Natural killer cell (primary cell): ENCODE data around the gene BLM. TPM values are rescaled to one million over a fixed set of nuclear protein-coding genes. Genes with fewer than 3 reads are reported as not detected.

Experiments used
- ATAC-seq, 3 donors: fragments of 150-1000 bp in 2 of 3; fragments of 200-7000 bp in 1 of 3; cut with Tn5 transposase; 1 replicate in 1 of 3; 2 replicates in 2 of 3; pipeline ENCODE4 v1.10.0; 2021; ENCODE audit warnings: mild to moderate bottlenecking in 2 of 3, moderate library complexity in 2 of 3
- DNase-seq, 2 donors: peaks; one replicate each; pipeline versions ENCODE4 v3.0.0 to v3.0.0-alpha.2; 2013 to 2021; ENCODE audit warnings: mixed read lengths in 1 of 2
- H3K27ac ChIP-seq: one replicate; pipeline ENCODE4 v1.5.1; 2013; ENCODE audit warnings: mild to moderate bottlenecking, low read length
- H3K27me3 ChIP-seq: one replicate; pipeline ENCODE4 v1.6.1; 2013; ENCODE audit warnings: low read length; ENCODE audit not compliant: control insufficient read depth, insufficient read depth
- H3K36me3 ChIP-seq: one replicate; pipeline ENCODE4 v1.6.1; 2013; ENCODE audit warnings: low read length; ENCODE audit not compliant: control insufficient read depth, insufficient read depth
- H3K4me1 ChIP-seq: one replicate; pipeline ENCODE4 v1.6.1; 2013; ENCODE audit warnings: low read length; ENCODE audit not compliant: control insufficient read depth, insufficient read depth
- H3K4me3 ChIP-seq: one replicate; pipeline ENCODE4 v1.5.1; 2013; ENCODE audit warnings: low read length
- H3K9me3 ChIP-seq: one replicate; pipeline ENCODE4 v1.6.1; 2013; ENCODE audit warnings: low read length; ENCODE audit not compliant: control insufficient read depth, insufficient read depth
- H3K27ac Mint-ChIP-seq, 2 donors: one replicate each; pipeline ENCODE4 v1.8.0; 2022; ENCODE audit warnings: mild to moderate bottlenecking in 2 of 2, mixed read lengths in 2 of 2, moderate library complexity in 1 of 2
- H3K27me3 Mint-ChIP-seq, 2 donors: one replicate each; pipeline ENCODE4 v1.8.0; 2022; ENCODE audit warnings: low read depth in 2 of 2, mixed read lengths in 2 of 2
- H3K36me3 Mint-ChIP-seq: one replicate; pipeline ENCODE4 v1.8.0; 2022; ENCODE audit warnings: mixed read lengths
- H3K4me1 Mint-ChIP-seq, 2 donors: one replicate each; pipeline ENCODE4 v1.8.0; 2022; ENCODE audit warnings: mixed read lengths in 2 of 2
- H3K4me3 Mint-ChIP-seq: one replicate; pipeline ENCODE4 v1.8.0; 2022; ENCODE audit warnings: mild to moderate bottlenecking, moderate library complexity, mixed read lengths
- H3K9me3 Mint-ChIP-seq, 2 donors: one replicate each; pipeline ENCODE4 v1.8.0; 2022; ENCODE audit warnings: mixed read lengths in 2 of 2
- WGBS: methylation state at CpG from one replicate; pipeline ENCODE4 v1.1.7; 2013; ENCODE audit warnings: missing lambda C conversion rate; ENCODE audit not compliant: insufficient coverage; 5-methylcytosine and 5-hydroxymethylcytosine counted together
- intact Hi-C: fragments of 100-400 bp; cut with micrococcal nuclease; formaldehyde crosslinking; loops from one replicate; pipeline ENCODE4 v1.14.2; 2022
- total RNA-seq, 4 donors: library from RNA; stranded (reverse); fragments of 120-200 nt in 1 of 4; gene quantifications; one replicate each; pipeline versions ENCODE4 v1.2.3 to v1.2.4, GENCODE V29; 2013 to 2022
- TF ChIP-seq, protein P1 (sequence below): fragments of 200-600 bp; IDR thresholded peaks from one replicate; pipeline ENCODE4 v1.8.0; 2022; ENCODE audit warnings: antibody characterized with exemption

BLM gene
- total RNA-seq, 3 donors from 2014 or later (not counting 1 experiment from before 2014, with no cell fraction given) = 9.9 to 15.9 (median 14.1) TPM

DNA sequence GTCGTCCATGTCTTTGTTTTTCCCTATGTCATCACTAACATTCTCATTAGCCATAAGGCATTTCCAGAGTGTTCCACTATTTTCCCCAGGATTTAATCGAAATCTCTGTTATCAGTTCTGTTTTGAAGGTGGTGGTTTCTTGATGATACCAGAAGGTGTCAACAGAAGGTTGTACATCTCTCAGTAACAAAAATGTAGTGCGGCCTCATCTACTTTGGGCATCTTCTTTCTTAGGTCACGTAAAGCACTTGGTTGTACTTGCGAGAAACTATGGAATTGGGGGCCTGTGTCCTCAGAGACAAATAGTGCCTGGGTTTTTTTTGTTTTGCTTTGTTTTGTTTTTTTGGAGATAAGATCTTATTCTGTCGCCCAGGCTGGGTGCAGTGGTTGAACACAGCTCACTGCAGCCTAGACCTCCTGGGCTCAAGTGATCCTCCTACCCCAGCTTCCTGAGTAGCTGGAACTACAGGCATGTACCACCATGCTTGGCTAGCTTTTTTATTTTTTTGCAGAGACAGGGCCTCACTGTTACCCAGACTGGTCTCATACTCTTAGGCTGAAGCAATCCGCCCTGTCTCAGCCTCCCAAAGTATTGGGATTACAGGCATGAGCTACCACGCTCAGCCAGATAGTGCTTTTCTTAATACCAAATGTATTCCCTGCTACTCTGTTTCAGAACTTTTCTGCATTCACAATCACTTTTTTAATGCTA is 90.1 kb downstream of the BLM start:
- intact Hi-C loops = no loop called here
- ATAC-seq (peak in 1 of 3 donors; percentile 34), DNase-seq (no peak)
- Mint-ChIP-seq H3K9me3 (no peaks in the 10 kb centered on the region), H3K27ac (peak overlapping the region; percentile 12 to 15), H3K36me3 (no peaks in the 10 kb centered on the region), H3K4me3 (no peak overlapping the region), H3K27me3 (no peaks in the 10 kb centered on the region), H3K4me1 (peaks cover 14 to 27% of the 10 kb centered on the region in 2 donors)
- 69% methylated on average over 8 of the region's 8 CpGs for WGBS
- H3K4me1 ChIP-seq = peaks cover 17% of the 10 kb centered on the region
- no peaks in the 10 kb centered on the region for H3K9me3 ChIP-seq
- H3K36me3 ChIP-seq = peaks cover 6% of the 10 kb centered on the region
- TF ChIP-seq, protein P1, sequence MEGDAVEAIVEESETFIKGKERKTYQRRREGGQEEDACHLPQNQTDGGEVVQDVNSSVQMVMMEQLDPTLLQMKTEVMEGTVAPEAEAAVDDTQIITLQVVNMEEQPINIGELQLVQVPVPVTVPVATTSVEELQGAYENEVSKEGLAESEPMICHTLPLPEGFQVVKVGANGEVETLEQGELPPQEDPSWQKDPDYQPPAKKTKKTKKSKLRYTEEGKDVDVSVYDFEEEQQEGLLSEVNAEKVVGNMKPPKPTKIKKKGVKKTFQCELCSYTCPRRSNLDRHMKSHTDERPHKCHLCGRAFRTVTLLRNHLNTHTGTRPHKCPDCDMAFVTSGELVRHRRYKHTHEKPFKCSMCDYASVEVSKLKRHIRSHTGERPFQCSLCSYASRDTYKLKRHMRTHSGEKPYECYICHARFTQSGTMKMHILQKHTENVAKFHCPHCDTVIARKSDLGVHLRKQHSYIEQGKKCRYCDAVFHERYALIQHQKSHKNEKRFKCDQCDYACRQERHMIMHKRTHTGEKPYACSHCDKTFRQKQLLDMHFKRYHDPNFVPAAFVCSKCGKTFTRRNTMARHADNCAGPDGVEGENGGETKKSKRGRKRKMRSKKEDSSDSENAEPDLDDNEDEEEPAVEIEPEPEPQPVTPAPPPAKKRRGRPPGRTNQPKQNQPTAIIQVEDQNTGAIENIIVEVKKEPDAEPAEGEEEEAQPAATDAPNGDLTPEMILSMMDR = no peak
- no peaks in the 10 kb centered on the region for H3K27me3 ChIP-seq
- no peak overlapping the region for H3K4me3 ChIP-seq
- H3K27ac ChIP-seq = peak overlapping the region; percentile 4

DNA sequence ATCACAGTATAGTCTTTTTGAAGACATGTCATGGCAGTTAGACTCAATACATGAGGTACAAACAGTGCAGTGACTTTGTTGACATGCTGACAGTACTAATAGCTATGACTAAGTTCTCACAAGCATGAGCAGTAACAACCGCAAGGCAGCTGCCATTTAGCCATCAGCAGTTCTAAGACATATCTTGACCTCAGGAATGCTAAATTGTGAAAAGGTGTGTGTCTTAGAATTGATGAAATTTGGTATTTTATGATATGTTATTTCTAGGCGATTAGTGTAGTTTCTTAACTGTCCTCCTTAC is 90.6 kb downstream of the BLM start:
- Mint-ChIP-seq H3K27me3 (no peaks in the 10 kb centered on the region), H3K27ac (peak overlapping the region; percentile 12 to 15), H3K4me3 (no peak overlapping the region), H3K9me3 (no peaks in the 10 kb centered on the region), H3K4me1 (peaks cover 17 to 28% of the 10 kb centered on the region in 2 donors), H3K36me3 (no peaks in the 10 kb centered on the region)
- Histone ChIP-seq H3K36me3 (peaks cover 6% of the 10 kb centered on the region), H3K4me1 (peaks cover 17% of the 10 kb centered on the region), H3K9me3 (no peaks in the 10 kb centered on the region), H3K4me3 (no peak overlapping the region), H3K27ac (no peak overlapping the region), H3K27me3 (no peaks in the 10 kb centered on the region)
- TF ChIP-seq, protein P1 = no peak
- ATAC-seq = peak; percentile 50 to 72 (median 58)
- no peak for DNase-seq
- intact Hi-C loops = no loop called here
- WGBS = 78% methylated on average over 1 of the region's 2 CpGs

DNA sequence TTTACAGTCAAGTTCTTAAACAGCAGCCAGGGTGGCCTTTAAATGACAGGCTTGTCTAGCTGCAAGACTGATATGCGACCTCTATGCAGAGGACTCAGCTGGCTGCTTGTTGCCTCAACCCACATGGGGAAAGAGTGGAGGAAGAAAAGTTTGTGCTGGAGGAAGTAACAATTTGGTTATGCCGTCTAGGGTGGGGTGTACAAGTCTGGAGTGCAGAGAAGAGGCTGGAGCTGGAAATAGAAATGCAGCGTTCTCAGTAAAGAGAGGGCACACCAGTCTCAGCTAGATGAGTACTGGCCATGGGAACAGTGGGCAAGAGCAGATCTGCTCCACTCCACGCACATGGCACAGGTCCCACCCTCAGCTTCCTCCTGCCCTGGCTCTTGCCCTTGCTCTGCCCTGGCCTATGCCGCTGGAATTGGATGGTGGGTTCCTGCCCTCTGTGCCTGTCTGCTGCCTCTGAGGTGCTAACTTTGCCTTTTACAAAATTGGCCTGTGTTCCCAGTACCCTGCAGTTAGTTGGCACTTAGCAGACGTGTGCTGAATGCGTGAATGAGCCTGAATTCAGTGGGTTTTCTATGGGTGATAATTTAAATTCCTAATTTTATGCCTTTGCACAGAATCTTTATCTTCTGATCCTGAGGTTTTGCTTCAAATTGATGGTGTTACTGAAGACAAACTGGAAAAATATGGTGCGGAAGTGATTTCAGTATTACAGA is 91.5 kb downstream of the BLM start:
- H3K36me3 Mint-ChIP-seq = no peaks in the 10 kb centered on the region
- intact Hi-C loops = no loop called here

More for the DNA sequence above, 91.5 kb downstream of the BLM start:
- Histone ChIP-seq H3K9me3 (no peaks in the 10 kb centered on the region), H3K4me3 (no peak overlapping the region), H3K36me3 (peaks cover 6% of the 10 kb centered on the region), H3K27me3 (no peaks in the 10 kb centered on the region), H3K27ac (no peak overlapping the region), H3K4me1 (peaks cover 27% of the 10 kb centered on the region)
- Mint-ChIP-seq H3K27ac (peak overlapping the region in 1 of 2 donors; percentile 34), H3K4me1 (peaks cover 26 to 38% of the 10 kb centered on the region in 2 donors), H3K9me3 (no peaks in the 10 kb centered on the region), H3K27me3 (no peaks in the 10 kb centered on the region), H3K4me3 (peak overlapping the region; percentile 18)
- ATAC-seq (peak in 1 of 3 donors; percentile 24), DNase-seq (no peak)
- WGBS = 66% methylated on average over 8 of the region's 8 CpGs
- TF ChIP-seq, protein P1 = no peak
